ENCODE data around the gene DLD. TPM values are rescaled to one million over a fixed set of nuclear protein-coding genes. Genes with fewer than 3 reads are reported as not detected.
"Not testable (repeated sequence)": the region's sequence is repeated elsewhere in the genome, so short reads cannot be mapped to it uniquely, and the experiment has no call there.

Gene DLD
- total and polyA plus RNA-seq, 9 of the 15 experiments (the other 6 are each of a cell fraction or from before 2014, with no cell fraction given) = 130 to 639 (median 247) TPM

- Histone ChIP-seq H3K4me3 (no peak overlapping the region), H2AFZ (ENCODE audit: low read depth, low read length) (no peak overlapping the region), H3K27me3 (ENCODE audit: control insufficient read depth in 2 of 2, insufficient read depth in 2 of 2, low read length in 2 of 2) (no peaks in the 10 kb centered on the region; a peak in 1 of 5 replicates), H4K20me1 (replicated peaks; ENCODE audit: control insufficient read depth, insufficient read depth, low read length) (0 out of 2 replicates have a peak, but pooled peaks cover 4% of the 10 kb centered on the region), H3K27ac (ENCODE audit: extremely low read depth, low read depth, low read length) (no peak overlapping the region), H3K36me3 (ENCODE audit: control insufficient read depth, insufficient read depth, low read length) (peaks cover 17% of the 10 kb centered on the region; the same call in 2 of the 3 replicates), H3K9ac (ENCODE audit: insufficient read depth in 1 of 2, low read depth in 2 of 2, low read length in 2 of 2) (no peak overlapping the region), H3K4me2 (ENCODE audit: insufficient read depth, low read length) (no peak overlapping the region), H3K9me3 (replicated peaks; ENCODE audit: control insufficient read depth, insufficient read depth, low read depth, low read length) (no peaks in the 10 kb centered on the region), H3K79me2 (ENCODE audit: control insufficient read depth, insufficient read depth, low read length) (no peaks in the 10 kb centered on the region), H3K4me1 (replicated peaks in 1 of 2; ENCODE audit: control insufficient read depth in 2 of 2, insufficient read depth in 2 of 2, low read length in 2 of 2) (peaks cover 0 to 3% of the 10 kb centered on the region in 2 experiments; a peak in 1 of 5 replicates), H3K9me1 (ENCODE audit: control insufficient read depth, insufficient read depth, low read length) (no peaks in the 10 kb centered on the region)
- BruUV-seq (replicated peaks) = no TSS peak
- in situ Hi-C loops (cut with MboI) (no loop called here), intact Hi-C loops (cut with micrococcal nuclease) (no loop called here)
- ATAC-seq = no peak
- POLR2A ChIA-PET = interaction anchor here (0.7 kb wide), 1 partner anchor 468 kb away, joined by 3 read pairs; no protein-coding TSS in a partner anchor
- WGBS (ENCODE audit: insufficient coverage, low coverage, missing lambda C conversion rate) = 46% methylated on average over 5 of the region's 5 CpGs
- peak; percentile 56; the same call in 1 of the 2 replicates for TF ChIP-seq RFX1 (IDR thresholded peaks at IDR 0.05)
- TF ChIP-seq PREB (CRISPR knock-in tag; IDR thresholded peaks at IDR 0.05) = no peak
- no peak for TF ChIP-seq TRIM25 (IDR thresholded peaks at IDR 0.05; ENCODE audit: borderline replicate concordance)
- TF ChIP-seq HIVEP1 (CRISPR knock-in tag; IDR thresholded peaks at IDR 0.05) = no peak
- no peak for TF ChIP-seq ZNF57 (CRISPR knock-in tag; IDR thresholded peaks at IDR 0.05)
- TF ChIP-seq HBP1 (CRISPR knock-in tag; IDR thresholded peaks at IDR 0.05) = no peak
- no peak for FAIRE-seq
- DNase-seq (ENCODE audit: extremely low read depth in 1 of 4, low spot score in 3 of 4) = no peak
- CTCF ChIA-PET (ENCODE audit: low intra/inter-chr PET ratio) = no interaction called here
Measured at GRCh38 chr7:107955394-107955793, 64.4 kb downstream of the DLD start.

GRCh38 chr7:107956950-107957349, 66.0 kb downstream of the DLD start:
- H3K27ac ChIP-seq (ENCODE audit: extremely low read depth, low read depth, low read length); intact Hi-C loops (cut with micrococcal nuclease); in situ Hi-C loops (cut with MboI); H3K4me2 ChIP-seq (ENCODE audit: insufficient read depth, low read length); CTCF ChIA-PET (ENCODE audit: low intra/inter-chr PET ratio); H3K4me1 ChIP-seq (replicated peaks in 1 of 2; ENCODE audit: control insufficient read depth in 2 of 2, insufficient read depth in 2 of 2, low read length in 2 of 2); H2AFZ ChIP-seq (ENCODE audit: low read depth, low read length); H3K4me3 ChIP-seq; H4K20me1 ChIP-seq (replicated peaks; ENCODE audit: control insufficient read depth, insufficient read depth, low read length); H3K9me1 ChIP-seq (ENCODE audit: control insufficient read depth, insufficient read depth, low read length); H3K9me3 ChIP-seq (replicated peaks; ENCODE audit: control insufficient read depth, insufficient read depth, low read depth, low read length); FAIRE-seq; H3K27me3 ChIP-seq (ENCODE audit: control insufficient read depth in 2 of 2, insufficient read depth in 2 of 2, low read length in 2 of 2); H3K9ac ChIP-seq (ENCODE audit: insufficient read depth in 1 of 2, low read depth in 2 of 2, low read length in 2 of 2); DNase-seq (ENCODE audit: extremely low read depth in 1 of 4, low spot score in 3 of 4); ATAC-seq; BruUV-seq (replicated peaks); H3K79me2 ChIP-seq (ENCODE audit: control insufficient read depth, insufficient read depth, low read length): not testable (repeated sequence)
- peaks cover 16% of the 10 kb centered on the region; the same call in 2 of the 3 replicates for H3K36me3 ChIP-seq (ENCODE audit: control insufficient read depth, insufficient read depth, low read length)
- WGBS (ENCODE audit: insufficient coverage, low coverage, missing lambda C conversion rate) = 71% methylated on average over 4 of the region's 4 CpGs
- POLR2A ChIA-PET = interaction anchor here (0.8 to 0.9 kb wide), 4 partner anchors 9 to 20 kb away, joined by 3 to 4 read pairs (median 4); no protein-coding TSS in a partner anchor
